ENCODE results near the gene ELMO3.

The ELMO3 gene

GRCh38 chr16:67200491-67200890 is 1.6 kb downstream of the ELMO3 start:
- DNase-seq, result no peak

GRCh38 chr16:67201411-67202345 is 2.7 kb downstream of the ELMO3 start:
- no peak for DNase-seq

GRCh38 chr16:67202426-67202825 is 3.5 kb downstream of the ELMO3 start:
- no peak for DNase-seq

- DNase-seq, result no peak
These were observed 4.1 kb downstream of the ELMO3 start for GRCh38 chr16:67202956-67203493.

GRCh38 chr16:67204076-67204475 is 5.1 kb downstream of the ELMO3 start:
- DNase-seq, result no peak

GRCh38 chr16:67206129-67206837 is 7.4 kb downstream of the ELMO3 start:
- DNase-seq, result no peak

- DNase-seq, result no peak
These were observed 7.9 kb downstream of the ELMO3 start for GRCh38 chr16:67206838-67207248.

GRCh38 chr16:67207249-67208091 is 8.5 kb downstream of the ELMO3 start:
- no peak for DNase-seq

- DNase-seq, result no peak
These were observed 9.4 kb downstream of the ELMO3 start for GRCh38 chr16:67208154-67208896.

GRCh38 chr16:67209565-67209964 is 10.6 kb downstream of the ELMO3 start:
- DNase-seq, result no peak

- DNase-seq, result no peak
These were observed 11.4 kb downstream of the ELMO3 start for GRCh38 chr16:67210069-67210937.

- no peak for DNase-seq
These were observed 12.7 kb downstream of the ELMO3 start for GRCh38 chr16:67211674-67212073.

GRCh38 chr16:67212766-67213165 is 13.8 kb downstream of the ELMO3 start:
- DNase-seq, result no peak

- DNase-seq, result no peak
These were observed 14.5 kb downstream of the ELMO3 start for GRCh38 chr16:67213197-67214019.

- DNase-seq, result no peak
These were observed 16.8 kb downstream of the ELMO3 start for GRCh38 chr16:67215706-67216105.

- DNase-seq, result no peak
These were observed 17.9 kb downstream of the ELMO3 start for GRCh38 chr16:67216612-67217490.

- DNase-seq, result no peak
These were observed 25.1 kb downstream of the ELMO3 start for GRCh38 chr16:67223992-67224391.

GRCh38 chr16:67226295-67226803 is 27.4 kb downstream of the ELMO3 start:
- no peak for DNase-seq

All from NCI-H524 treated with DMSO at 0.1 percent for 48 hours (cell line).